ENCODE measurements around the gene SVIL. TPM values are rescaled to one million over a fixed set of nuclear protein-coding genes. Genes with fewer than 3 reads are reported as not detected.

The SVIL gene
- total and polyA plus RNA-seq, 2 donors (not counting 1 experiment from before 2014, with no cell fraction given), result 17.7 to 94.3 TPM

GRCh38 chr10:29472301-29473086 lies 162.3 kb downstream of the SVIL start:
- H3K4me1 ChIP-seq (ENCODE audit: control insufficient read depth, extremely low read depth, insufficient read depth, low read length), result peaks cover 9% of the 10 kb centered on the region

GRCh38 chr10:29471544-29471859 lies 163.3 kb downstream of the SVIL start:
- no peak overlapping the region for H2AFZ ChIP-seq (ENCODE audit: low read length)
- H4K20me1 ChIP-seq (ENCODE audit: control insufficient read depth, extremely low read depth, insufficient read depth, low read length), result no peaks in the 10 kb centered on the region
- H3K4me3 ChIP-seq (replicated peaks in 1 of 4; ENCODE audit: control extremely low read depth in 1 of 4, insufficient read depth in 1 of 4, low read depth in 3 of 4, low read length in 4 of 4), result no peak overlapping the region
- H3K79me2 ChIP-seq (ENCODE audit: control insufficient read depth, insufficient read depth, low read length), result no peaks in the 10 kb centered on the region
- H3K9ac ChIP-seq (ENCODE audit: insufficient read depth, low read length), result no peak overlapping the region
- peaks cover 9% of the 10 kb centered on the region for H3K4me1 ChIP-seq (ENCODE audit: control insufficient read depth, extremely low read depth, insufficient read depth, low read length)
- peak; percentile 80 to 90 for DNase-seq (ENCODE audit: low read depth in 2 of 2)
- H3K9me3 ChIP-seq (ENCODE audit: control insufficient read depth, insufficient read depth, low read depth, low read length), result no peaks in the 10 kb centered on the region
- peak overlapping the region; percentile 16 for H3K27ac ChIP-seq (ENCODE audit: insufficient read depth, low read length)
- peaks cover 16% of the 10 kb centered on the region for H3K36me3 ChIP-seq (ENCODE audit: control insufficient read depth, insufficient read depth, low read length)
- TF ChIP-seq CTCF (conservative IDR thresholded peaks at IDR 0.05 in 1 of 2, IDR thresholded peaks at IDR 0.05 in 1 of 2; ENCODE audit: low read depth in 1 of 2, low read length in 2 of 2) (no peak), EZH2 (IDR thresholded peaks at IDR 0.05; ENCODE audit: low read length, missing control alignments) (no peak)
- H3K4me2 ChIP-seq (ENCODE audit: extremely low read depth, insufficient read depth, low read length), result no peak overlapping the region
- H3K27me3 ChIP-seq (ENCODE audit: control insufficient read depth, insufficient read depth, low read length), result no peaks in the 10 kb centered on the region

More at GRCh38 chr10:29472301-29473086, 162.3 kb downstream of the SVIL start:
- Histone ChIP-seq H2AFZ (ENCODE audit: low read length) (no peak overlapping the region), H3K27ac (ENCODE audit: insufficient read depth, low read length) (no peak overlapping the region), H3K27me3 (ENCODE audit: control insufficient read depth, insufficient read depth, low read length) (no peaks in the 10 kb centered on the region), H3K79me2 (ENCODE audit: control insufficient read depth, insufficient read depth, low read length) (no peaks in the 10 kb centered on the region), H4K20me1 (ENCODE audit: control insufficient read depth, extremely low read depth, insufficient read depth, low read length) (no peaks in the 10 kb centered on the region), H3K36me3 (ENCODE audit: control insufficient read depth, insufficient read depth, low read length) (peaks cover 16% of the 10 kb centered on the region), H3K9ac (ENCODE audit: insufficient read depth, low read length) (no peak overlapping the region), H3K4me3 (replicated peaks in 1 of 4; ENCODE audit: control extremely low read depth in 1 of 4, insufficient read depth in 1 of 4, low read depth in 3 of 4, low read length in 4 of 4) (no peak overlapping the region), H3K4me2 (ENCODE audit: extremely low read depth, insufficient read depth, low read length) (no peak overlapping the region), H3K9me3 (ENCODE audit: control insufficient read depth, insufficient read depth, low read depth, low read length) (no peaks in the 10 kb centered on the region)
- DNase-seq (ENCODE audit: low read depth in 2 of 2), result no peak
- TF ChIP-seq CTCF (conservative IDR thresholded peaks at IDR 0.05 in 1 of 2, IDR thresholded peaks at IDR 0.05 in 1 of 2; ENCODE audit: low read depth in 1 of 2, low read length in 2 of 2), result no peak
- TF ChIP-seq EZH2 (IDR thresholded peaks at IDR 0.05; ENCODE audit: low read length, missing control alignments), result no peak

GRCh38 chr10:29470843-29471543 lies 163.8 kb downstream of the SVIL start:
- H3K4me2 ChIP-seq (ENCODE audit: extremely low read depth, insufficient read depth, low read length), result peak overlapping the region; percentile 26
- peak in 1 of 2 donors; percentile 11 for DNase-seq (ENCODE audit: low read depth in 2 of 2)
- H3K79me2 ChIP-seq (ENCODE audit: control insufficient read depth, insufficient read depth, low read length), result no peaks in the 10 kb centered on the region
- no peak overlapping the region for H2AFZ ChIP-seq (ENCODE audit: low read length)
- H4K20me1 ChIP-seq (ENCODE audit: control insufficient read depth, extremely low read depth, insufficient read depth, low read length), result no peaks in the 10 kb centered on the region
- no peaks in the 10 kb centered on the region for H3K9me3 ChIP-seq (ENCODE audit: control insufficient read depth, insufficient read depth, low read depth, low read length)
- peak overlapping the region; percentile 44 for H3K27ac ChIP-seq (ENCODE audit: insufficient read depth, low read length)
- TF ChIP-seq EZH2 (IDR thresholded peaks at IDR 0.05; ENCODE audit: low read length, missing control alignments) (no peak), CTCF (conservative IDR thresholded peaks at IDR 0.05 in 1 of 2, IDR thresholded peaks at IDR 0.05 in 1 of 2; ENCODE audit: low read depth in 1 of 2, low read length in 2 of 2) (no peak)
- no peaks in the 10 kb centered on the region for H3K27me3 ChIP-seq (ENCODE audit: control insufficient read depth, insufficient read depth, low read length)
- peaks cover 16% of the 10 kb centered on the region for H3K36me3 ChIP-seq (ENCODE audit: control insufficient read depth, insufficient read depth, low read length)
- no peak overlapping the region for H3K4me3 ChIP-seq (replicated peaks in 1 of 4; ENCODE audit: control extremely low read depth in 1 of 4, insufficient read depth in 1 of 4, low read depth in 3 of 4, low read length in 4 of 4)
- H3K9ac ChIP-seq (ENCODE audit: insufficient read depth, low read length), result no peak overlapping the region
- peaks cover 9% of the 10 kb centered on the region for H3K4me1 ChIP-seq (ENCODE audit: control insufficient read depth, extremely low read depth, insufficient read depth, low read length)

Data from fibroblast of lung (primary cell).